Measurements from ENCODE around the gene SUGCT.
"Not testable (repeated sequence)": the region's sequence is repeated elsewhere in the genome, so short reads cannot be mapped to it uniquely, and the experiment has no call there.

SUGCT gene

GRCh38 chr7:40205992-40206391 lies 71.2 kb downstream of the SUGCT start:
- no peak for DNase-seq

DNA sequence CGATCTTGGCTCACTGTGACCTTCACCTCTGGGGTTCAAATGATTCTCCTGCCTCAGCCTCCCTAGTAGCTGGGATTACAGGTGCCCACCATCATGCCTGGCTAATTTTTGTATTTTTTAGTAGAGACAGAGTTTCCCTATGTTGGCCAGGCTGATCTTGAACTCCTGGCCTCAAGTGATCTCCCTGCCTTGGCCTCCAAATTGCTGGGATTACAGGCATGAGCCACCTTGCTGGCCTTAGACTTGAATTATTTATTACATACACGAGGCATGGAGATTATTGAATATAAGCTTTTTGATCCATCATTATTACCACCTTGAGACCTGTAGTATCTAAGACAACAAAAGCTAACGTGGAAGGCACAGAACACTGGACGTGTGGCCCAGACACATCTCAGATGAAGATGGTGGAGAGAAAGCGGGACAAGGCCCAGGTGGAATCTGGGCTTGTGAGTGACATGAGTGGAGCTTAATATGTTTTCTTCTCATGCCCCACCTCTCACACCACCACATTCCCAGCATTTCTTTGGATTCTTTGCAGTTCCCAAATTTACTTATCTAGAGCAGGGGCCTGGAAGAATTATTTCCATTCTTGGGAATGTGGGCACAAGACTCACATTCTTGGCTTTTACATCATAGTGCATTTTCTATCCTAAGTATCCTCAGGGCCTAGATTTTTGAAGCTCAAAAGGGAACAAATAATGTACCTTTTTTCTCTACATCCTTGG lies 76.6 kb downstream of the SUGCT start:
- no peak for DNase-seq

DNA sequence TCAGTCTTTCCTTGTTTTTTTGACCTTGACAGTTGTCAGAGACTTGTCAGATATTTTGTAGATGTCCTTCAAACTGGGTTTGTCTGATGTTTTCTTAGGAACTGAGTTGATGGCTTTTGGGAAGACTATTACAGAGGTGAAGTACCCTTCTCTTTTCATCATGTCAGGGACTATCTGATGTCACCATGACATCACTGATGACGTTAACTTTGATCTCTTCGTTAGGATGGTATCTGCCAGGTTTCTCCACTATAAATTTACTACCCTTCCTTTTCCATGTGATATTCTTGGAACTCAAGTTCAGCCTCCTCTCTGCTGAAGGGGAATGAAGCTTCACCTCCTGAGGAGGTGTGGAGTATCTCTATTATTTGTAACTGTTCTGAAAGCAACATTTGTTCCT lies 78.5 kb downstream of the SUGCT start:
- no peak for DNase-seq

- no peak for DNase-seq
Measured at GRCh38 chr7:40213856-40214255, 79.1 kb downstream of the SUGCT start.

DNA sequence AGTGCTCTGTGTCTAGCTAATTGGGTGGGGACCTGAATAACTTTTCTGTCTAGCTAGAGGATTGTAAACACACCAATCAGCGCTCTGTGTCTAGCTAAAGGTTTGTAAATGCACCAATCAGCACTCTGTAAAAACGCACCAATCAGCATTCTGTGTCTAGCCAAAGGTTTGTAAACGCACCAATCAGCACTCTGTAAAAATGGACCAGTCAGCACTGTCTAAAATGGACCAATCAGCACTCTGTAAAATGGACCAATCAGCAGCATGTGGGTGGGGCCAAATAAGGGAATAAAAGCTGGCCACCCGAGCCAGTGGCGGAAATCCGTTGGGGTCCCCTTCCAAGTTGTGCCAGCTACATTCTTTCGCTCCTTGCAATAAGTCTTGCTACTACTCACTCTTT lies 83.8 kb downstream of the SUGCT start:
- DNase-seq = not testable (repeated sequence)

GRCh38 chr7:40219917-40220316 lies 85.1 kb downstream of the SUGCT start:
- no peak for DNase-seq

- DNase-seq = no peak
Measured at GRCh38 chr7:40220421-40220911, 85.7 kb downstream of the SUGCT start.

DNA sequence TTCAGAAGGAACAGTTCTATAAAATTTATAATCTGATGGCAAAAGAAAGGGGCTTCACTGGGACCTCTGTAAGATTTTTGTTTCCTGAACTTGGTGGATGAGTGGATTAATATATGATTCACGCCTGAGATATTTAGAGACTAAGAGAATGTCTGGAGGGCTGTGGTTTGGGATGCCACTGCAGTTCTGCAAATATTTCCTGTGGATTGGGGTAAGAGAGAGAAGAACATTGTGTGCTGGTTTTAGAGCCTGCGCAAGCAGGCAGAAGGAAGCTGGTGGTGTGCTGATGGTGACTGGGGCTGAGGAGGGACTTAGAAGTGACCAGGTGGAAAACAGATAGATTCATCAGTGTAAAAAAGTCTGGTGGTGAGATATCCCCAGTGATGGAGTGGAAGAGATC lies 87.0 kb downstream of the SUGCT start:
- DNase-seq = no peak

DNA sequence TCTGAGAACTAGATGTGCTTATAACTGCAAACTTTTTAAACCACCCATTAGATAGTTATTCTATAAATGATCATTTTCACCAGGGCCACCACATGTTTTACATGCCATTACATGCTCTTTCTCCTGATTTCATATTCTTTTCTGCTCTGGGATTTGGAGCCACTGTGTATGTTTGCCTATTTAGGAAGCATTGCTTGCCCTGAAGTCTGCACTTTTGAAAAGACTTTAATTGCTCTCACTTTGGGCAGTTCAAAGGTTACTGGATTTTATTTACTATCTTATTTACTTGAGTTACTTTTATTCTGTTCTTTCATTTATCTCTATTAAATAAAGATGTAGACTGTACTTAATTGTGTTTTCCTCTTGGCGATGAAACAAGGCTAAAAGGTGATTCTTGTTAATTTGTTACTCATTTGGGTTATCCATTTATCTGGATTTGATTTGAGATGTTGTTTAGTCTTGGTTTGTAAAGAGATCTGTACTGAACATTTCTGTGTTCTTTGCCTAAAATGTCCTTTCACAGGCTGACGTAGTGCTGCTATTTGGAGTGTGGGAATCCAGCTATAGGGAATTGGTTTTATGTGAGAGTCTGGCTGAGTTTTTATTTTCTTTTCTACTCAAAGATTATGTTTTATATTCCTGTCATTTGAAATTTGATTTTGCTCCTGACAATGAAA lies 88.8 kb downstream of the SUGCT start:
- no peak for DNase-seq

DNA sequence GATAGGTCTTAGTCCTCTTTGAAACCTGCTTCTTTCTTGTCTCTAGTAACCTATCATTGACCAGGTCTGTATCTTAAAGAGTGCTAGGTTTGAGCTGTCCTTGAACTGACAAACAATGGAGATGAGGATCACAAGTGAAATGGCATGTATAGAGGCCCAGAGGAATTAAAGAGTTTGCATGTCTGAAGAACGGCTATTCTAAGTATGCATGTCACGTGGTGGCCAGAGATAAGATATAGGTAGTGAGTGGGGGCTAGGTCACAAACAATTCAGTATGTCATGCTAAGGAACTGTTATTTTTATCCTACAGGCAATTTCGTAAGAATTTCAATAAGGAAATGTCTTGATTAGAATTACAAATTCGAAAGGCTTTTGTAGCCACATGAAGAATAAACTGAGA lies 95.3 kb downstream of the SUGCT start:
- DNase-seq = no peak

- DNase-seq = no peak
Measured at GRCh38 chr7:40231796-40232195, 97.0 kb downstream of the SUGCT start.

DNA sequence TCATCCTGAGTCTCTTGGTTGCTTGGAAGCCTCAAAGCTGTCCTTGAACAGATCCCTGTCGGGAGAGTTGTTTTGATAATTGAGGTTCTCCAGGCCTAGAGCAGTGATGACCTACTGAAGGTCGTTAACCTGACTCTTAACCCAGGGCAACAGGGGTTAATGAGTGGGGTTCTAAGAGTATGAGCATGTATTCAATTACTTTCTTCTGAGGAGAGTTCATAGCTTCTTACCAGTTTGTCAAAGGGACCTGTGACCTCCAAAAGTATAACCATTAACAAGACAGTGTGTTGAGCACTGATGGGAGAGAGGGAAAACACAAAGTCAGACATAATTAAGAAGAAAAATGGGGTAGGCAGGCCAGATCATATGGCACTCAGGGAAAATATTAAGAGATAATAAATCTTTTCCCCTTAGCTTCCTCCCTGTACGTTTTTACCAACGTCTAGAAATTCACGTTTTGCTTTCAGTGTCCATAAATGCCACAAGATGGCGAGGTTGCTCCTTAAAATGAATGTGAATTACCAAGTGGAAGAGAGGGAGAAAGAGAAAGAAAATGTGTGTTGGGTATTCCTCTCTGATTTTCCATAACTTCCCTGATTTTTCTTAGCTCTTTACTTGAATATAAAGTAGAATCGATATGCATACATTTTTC lies 97.6 kb downstream of the SUGCT start:
- no peak for DNase-seq

DNA sequence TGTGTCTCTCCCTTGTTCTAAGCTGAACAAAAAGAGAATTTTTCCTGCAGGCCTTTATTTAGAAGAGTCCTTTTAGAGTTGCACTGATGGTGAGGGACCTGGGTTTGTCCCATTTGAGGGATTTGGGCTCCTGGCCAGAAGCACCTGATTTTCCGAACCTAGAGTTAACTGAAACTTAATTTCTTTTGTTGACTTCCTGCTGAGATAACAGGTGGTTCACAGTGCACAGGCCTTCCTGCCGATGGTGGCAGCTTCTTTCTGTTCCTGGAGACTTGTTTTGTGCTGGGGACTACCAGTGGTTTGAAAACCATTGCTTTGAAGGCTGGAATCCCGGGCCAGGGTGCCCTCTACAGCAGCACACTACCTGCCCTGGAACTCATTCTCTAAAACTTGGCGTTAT lies 99.2 kb downstream of the SUGCT start:
- DNase-seq = no peak

DNA sequence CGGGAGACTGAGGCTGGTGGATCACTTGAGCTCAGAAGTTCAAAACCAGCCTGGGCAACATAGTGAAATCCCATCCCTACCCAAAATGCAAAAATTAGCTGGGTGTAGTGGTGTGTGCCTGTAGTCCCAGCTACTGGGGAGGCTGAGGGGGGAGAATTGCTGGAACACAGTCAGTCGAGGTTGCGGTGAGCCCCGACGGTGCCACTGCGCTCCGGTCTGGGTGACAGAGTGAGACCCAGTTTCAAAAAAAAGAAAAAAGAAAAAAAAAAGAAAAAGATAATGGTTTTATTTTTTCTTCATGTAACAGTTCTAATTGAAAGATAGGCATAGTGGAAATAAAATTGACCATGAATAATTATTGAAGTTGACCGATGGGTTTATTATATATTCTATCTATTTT lies 99.9 kb downstream of the SUGCT start:
- DNase-seq = no peak

- no peak for DNase-seq
Measured at GRCh38 chr7:40237731-40238130, 102.9 kb downstream of the SUGCT start.

- no peak for DNase-seq
Measured at GRCh38 chr7:40239755-40240303, 105.0 kb downstream of the SUGCT start.

DNA sequence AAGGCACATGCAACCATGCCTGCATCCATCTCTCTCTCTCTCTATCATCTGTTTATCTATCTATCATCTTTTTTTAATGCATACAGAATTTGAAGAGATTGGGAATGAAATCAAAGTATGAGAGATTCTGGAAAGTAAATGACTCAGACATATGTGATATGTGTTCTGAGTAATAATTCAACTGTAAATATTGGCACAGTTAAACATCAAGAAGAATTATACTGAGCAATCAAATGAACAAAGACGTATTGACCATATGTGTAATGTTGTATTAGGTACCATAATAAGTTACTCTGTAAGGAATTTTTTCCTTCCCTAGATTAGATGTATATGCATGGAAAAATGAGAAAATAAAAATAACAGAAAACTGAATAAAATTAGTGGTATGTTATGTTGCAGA lies 108.3 kb downstream of the SUGCT start:
- DNase-seq = no peak

DNA sequence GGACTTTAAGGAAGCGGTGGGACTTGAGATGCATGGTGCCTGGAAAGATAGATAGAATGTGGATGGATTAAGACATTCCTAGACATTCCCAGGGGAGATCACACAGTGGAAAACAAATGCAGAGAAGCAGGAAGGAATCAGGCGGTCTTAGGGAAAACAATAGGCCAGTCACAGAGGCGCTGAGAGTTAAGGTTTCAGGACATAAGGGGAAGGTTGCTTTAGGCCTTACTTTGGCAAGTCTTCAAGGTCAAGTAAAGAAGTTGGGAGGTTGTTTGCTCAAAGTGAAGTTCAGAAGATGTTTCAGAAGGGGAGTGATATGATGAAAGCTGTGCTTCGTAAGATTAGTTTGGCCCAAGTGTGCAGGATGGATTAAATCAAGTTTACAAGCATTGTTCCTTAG lies 109.4 kb downstream of the SUGCT start:
- no peak for DNase-seq

DNA sequence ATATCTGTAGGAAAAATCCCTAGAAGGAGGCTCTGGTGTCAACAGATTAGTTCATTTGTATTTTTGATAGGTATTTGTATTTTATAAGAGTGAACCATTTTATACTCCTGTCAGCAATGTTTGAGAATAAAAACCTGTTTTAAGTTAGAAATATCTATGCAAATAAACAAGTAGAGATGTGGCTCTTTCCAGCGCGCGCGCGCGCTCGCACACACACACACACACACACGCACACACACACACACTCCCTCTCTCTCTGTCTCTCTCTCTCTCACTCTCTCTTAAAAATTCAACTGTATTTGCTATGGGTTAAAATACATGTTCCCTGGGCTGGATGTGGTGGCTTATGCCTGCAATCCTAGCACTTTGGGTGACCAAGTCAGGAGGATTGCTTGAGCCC lies 113.9 kb downstream of the SUGCT start:
- DNase-seq = no peak

GRCh38 chr7:40253444-40253843 lies 118.6 kb downstream of the SUGCT start:
- not testable (repeated sequence) for DNase-seq

- DNase-seq = no peak
Measured at GRCh38 chr7:40263752-40264390, 129.1 kb downstream of the SUGCT start.

- no peak for DNase-seq
Measured at GRCh38 chr7:40267583-40267982, 132.8 kb downstream of the SUGCT start.

- peak; percentile 50 for DNase-seq
Measured at GRCh38 chr7:40268810-40269209, 134.0 kb downstream of the SUGCT start.

All from CD4-positive, alpha-beta T cell treated with Interleukin-15 for 1 hour (primary cell).